SH-SY5Y (cell line): Measurements from ENCODE around the gene PGBD5.

ENCODE experiments used
- GATA2 ChIP-seq: IDR thresholded peaks from 2 replicates; pipeline ENCODE4 v1.6.1; 2011; ENCODE audit warnings: mild to moderate bottlenecking, low read depth, low read length
- GATA3 ChIP-seq: IDR thresholded peaks from 2 replicates; pipeline ENCODE4 v1.6.1; 2011; ENCODE audit warnings: low read depth, mild to moderate bottlenecking, low read length, moderate library complexity

PGBD5 gene

DNA sequence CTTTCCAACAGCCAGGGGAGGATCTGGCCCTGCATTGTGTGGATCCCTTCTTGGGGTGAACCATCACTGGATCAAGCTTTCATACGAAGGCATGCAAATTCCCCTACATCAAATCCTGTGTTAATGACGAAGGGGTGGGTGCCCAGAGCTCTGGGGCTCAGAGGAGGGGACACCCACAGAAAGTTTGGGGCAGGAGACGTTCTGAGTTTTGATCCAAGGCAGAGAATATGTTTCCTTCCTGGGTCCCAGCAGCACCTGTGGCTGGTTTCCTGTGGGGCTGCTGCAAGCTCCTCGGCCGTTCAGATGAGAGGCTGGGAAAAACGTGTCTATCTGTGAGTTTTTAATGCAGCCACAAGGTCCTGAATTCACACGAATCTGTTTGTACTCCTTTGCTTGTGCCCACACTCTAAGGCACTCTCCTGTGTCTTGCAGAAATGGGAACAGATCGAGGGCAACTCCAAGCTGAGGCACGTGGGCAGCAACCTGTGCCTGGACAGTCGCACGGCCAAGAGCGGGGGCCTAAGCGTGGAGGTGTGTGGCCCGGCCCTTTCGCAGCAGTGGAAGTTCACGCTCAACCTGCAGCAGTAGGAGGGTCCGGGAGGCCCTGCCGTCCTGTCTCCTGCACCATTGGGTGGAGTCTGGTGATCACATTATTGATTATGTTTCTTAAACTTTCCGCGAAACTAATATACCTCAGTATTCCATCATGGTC lies 147.1 kb downstream of the PGBD5 start:
- TF ChIP-seq GATA3 (no peak), GATA2 (no peak)

DNA sequence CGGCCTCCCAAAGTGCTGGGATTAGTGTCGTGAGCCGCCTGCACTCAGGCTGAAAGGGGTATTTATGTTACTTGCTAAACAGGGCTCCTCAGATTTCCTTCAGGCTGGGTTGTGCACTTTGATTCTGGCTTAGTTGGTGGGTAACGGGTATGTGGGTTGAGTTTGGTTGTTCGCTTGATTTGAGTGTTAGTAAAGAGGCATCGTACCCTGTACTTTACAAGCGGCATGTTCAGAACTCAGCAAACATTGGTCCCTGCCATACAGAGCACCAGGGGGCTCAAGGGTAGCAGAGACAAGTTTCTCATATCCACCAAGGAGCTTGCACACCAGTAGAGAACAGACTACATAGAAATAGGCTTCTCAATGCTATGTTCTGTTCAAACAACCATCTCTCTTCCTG lies 147.8 kb downstream of the PGBD5 start:
- TF ChIP-seq GATA3 (no peak), GATA2 (no peak)

DNA sequence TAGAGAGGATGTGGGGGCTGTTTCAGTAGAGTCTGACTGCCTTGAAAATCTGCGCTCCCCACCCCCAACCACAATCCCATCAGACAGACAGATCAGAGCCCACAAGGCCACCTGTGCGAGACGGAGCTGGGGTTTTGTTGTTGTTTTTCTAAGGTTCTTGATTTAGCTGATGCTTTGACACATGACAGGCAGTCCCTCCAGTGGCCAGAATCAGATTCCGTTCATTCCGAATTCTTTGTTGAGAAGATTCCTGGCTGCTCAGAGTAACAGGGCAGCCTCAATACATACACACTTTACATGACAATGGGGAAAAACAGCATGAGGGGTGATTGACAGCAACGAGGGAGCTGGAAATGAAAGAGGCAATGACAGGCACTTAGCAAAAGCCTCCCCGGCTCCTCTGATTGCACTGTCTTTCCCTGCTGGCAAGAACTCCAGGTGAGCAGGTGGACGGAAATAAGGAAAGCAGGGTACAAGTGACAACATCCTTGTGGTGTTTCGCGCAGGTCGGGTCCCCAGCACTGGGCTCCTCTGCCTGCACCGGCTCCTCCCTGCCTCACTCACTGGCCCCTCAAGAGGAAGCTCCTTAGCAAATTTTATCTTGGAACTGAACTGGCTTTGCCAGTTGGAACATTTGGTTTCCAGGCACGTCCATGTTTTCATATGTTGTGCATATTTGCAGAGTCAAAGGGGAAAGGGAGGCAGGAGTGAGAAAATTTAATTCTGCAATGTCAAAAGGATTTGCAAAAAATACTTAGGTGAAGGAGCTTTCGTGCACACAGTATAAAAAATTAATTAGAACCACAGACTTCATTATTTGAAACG lies 148.7 kb downstream of the PGBD5 start:
- no peak for TF ChIP-seq GATA3
- no peak for TF ChIP-seq GATA2

DNA sequence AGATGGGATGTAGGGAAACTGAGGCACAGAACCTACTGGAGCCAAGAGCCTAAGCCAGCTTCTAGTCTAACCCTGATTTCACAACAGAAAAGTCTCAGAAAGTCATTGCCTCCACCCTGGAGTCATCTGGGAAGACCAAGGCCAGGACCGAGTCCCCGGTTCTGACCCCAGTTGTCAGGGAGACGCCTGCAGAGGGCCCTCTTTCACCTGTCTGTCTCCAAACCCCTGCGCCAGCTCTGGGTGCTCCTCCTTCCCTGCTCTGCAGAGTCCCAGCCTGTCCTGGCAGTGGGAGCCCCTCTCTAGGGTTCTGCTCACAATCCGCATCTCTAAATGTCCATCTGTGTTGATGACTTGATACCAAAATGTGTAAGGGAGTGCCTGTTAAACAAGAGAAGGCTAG lies 149.7 kb downstream of the PGBD5 start:
- TF ChIP-seq GATA2 (no peak), GATA3 (no peak)

DNA sequence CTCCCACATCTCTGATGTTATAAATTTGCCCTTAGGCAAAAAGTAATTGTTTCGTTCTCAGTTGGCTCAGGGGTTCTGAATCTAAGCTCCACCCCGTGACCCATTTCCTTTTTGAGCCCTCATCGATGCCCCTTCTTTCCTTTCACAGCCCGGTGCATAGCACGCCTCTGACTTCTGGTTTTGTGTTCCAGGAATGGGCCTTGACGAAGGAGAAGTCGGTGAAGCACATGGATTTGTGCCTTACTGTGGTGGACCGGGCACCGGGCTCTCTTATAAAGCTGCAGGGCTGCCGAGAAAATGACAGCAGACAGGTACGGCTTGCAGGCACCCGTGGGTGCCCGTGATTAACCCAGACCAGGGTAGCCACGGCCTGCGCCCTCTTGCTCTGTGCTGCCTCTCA lies 151.9 kb downstream of the PGBD5 start:
- no peak for TF ChIP-seq GATA2
- TF ChIP-seq GATA3, result no peak

DNA sequence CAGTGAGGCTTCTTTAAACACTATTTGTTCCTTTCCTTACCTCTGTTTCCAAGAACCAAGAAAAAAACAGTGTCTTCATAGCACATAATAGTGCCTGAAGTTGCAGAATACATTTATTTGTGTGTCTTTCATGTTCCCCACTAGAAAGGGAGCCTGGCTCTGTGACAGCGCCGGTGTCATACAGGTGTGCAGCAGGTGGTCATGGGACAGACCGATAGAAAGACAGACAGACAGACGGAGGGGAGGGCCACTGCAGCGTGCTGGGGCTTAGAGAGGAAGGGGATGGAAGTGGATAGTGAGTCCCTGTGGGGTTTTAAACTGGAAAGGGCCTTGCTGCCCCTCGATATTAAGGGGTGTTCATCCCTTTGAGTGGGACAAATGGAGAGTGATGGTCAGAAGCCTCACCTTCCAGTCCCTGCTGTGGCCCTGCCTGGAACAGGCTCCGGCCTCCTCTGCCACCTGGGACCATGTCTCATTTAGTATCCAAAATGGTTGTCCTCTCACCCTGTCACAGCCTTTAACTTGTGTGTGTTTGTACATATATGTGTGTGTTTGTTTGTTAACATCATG lies 152.9 kb downstream of the PGBD5 start:
- TF ChIP-seq GATA3 (no peak), GATA2 (no peak)

DNA sequence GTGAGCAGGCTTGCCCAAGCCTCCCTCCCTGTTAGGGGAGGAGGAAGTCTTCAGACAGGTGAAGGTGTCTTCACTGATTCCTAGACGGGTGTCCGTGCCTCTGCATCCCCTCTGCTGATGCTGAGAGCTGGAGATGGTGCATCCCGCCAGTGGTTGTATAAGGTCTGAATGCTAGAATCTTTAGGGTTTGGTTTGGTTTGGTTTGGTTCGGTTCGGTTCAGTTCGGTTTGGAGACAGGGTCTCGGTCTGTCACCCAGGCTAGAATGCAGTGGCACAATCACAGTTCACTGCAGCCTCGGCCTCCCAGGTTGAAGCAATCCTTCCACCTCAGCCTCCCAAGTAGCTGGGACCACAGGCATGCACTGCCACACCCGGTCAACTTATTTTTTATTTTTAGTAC lies 153.6 kb downstream of the PGBD5 start:
- TF ChIP-seq GATA2, result no peak
- TF ChIP-seq GATA3, result no peak

DNA sequence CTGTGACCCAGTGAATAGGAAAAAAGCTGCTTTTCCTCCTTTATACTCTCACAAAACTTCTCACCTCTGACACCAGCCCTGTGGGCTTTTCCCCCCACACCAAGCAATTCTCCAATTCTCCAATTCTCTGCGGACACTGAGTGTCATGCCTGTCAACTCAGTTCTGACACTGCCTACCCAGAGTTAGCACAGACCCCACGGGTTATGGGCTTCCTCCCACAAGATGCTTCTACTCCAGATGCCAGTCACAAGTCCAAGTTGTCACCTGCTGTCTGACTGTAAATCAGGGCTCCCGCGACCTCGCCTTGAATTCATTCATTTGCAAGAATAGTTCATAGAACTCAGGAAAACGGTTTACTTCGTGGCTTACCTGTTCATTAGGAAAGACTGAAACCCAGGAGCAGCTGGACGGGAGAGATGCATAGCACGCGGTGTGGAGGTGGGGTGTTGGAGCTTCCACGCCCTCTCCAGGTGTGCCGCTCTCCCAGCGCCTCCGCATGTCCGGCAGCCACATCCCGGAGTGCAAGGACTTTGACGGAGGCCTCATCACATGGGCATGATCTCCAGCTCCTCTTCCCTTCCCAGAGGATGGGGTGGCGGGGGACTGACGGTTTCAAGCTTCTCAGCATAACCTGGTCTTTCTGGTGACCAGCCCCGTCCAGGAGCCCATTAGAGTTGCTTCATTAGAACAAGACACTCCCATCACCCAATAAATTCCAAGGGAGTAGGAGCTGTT lies 154.7 kb downstream of the PGBD5 start:
- TF ChIP-seq GATA2 (no peak), GATA3 (no peak)

DNA sequence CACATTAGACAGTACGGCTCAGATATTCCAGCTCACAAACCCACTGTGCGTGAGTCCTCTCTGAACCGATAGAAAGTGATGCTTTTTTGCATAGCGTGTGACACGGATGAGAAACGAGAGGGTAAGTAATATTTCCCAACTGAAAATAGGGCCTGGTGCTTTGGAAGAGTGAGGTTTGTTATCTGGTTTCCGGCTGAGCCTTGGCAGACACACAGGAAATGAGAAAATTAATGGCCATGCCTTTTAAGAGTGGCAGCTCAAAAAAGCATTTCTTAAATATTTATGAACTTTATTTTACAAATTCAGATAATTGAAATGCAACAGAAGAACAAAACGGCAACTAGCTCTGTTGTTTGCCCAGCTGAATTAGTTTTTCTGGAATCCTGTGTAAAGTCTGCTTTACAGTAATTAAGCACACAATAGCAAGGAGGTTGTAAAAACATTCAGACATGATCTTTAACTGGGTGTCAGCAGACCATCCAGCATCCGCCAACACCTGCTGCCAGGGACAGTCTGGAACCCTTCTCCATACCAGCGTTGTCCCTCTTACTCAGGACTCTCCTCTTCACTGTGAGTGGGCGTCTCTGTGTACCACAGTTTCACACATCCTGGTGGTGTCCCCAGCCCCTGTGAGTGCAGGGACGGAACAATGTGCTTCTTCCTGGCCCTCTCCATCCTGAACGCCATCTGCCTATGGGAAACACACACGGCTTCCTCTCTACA lies 155.4 kb downstream of the PGBD5 start:
- TF ChIP-seq GATA2, result peak; percentile 71
- TF ChIP-seq GATA3, result no peak

DNA sequence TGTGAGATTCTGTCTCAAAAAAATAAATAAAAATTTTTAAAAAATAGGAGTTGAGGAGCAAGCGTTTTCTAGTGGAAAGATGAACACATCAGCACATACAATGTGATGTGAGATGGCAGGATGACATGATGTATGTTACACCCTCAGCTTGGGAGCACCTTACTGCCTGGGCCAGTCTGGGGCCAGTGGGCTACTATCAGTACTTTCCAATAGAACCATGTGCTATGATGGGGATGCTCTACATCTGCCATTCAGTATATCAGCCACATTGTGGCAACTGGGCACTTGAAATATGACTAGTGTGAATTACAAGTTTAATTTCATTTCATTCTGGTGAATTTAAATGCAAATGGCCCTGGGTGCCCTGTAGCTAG lies 156.0 kb downstream of the PGBD5 start:
- TF ChIP-seq GATA2 (no peak), GATA3 (no peak)

DNA sequence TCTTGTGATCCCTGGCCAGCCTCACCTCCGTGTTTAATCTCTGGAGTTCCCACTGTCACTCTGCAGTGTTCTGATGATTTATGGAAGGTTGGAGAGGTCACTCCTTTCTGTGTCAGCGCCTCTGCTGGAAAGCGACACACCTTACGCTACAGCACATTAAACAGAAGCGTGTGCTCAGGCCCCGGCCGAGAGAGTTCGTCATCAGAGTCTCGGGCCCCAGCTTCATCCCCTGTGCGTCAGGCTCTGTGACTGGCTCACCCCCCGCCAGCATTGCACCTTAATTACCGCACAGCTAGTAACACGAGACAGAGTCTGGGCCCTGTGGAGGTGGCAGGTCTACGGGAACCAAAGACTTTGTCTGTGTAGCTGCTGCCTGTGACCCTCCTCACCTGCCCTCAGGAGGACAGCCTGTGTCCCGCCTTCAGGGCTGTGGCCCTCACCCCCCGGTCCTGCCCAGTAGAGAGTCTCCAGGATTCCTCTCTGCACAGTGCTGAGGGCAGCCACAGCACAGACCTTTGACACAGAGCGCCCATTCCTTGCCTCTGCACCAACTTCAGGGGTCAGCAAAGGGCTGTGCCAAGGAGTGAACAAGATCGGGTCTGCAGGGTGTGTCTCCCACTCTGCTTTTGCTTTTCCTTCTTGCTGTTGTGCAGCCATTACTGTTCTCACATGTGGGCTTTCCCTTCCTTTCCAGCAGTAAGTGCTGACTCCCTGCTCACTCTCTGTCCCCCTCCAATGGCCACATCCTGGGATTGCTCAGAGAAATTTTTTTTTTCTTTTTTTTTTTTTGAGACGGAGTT lies 157.6 kb downstream of the PGBD5 start:
- TF ChIP-seq GATA2 (no peak), GATA3 (no peak)

DNA sequence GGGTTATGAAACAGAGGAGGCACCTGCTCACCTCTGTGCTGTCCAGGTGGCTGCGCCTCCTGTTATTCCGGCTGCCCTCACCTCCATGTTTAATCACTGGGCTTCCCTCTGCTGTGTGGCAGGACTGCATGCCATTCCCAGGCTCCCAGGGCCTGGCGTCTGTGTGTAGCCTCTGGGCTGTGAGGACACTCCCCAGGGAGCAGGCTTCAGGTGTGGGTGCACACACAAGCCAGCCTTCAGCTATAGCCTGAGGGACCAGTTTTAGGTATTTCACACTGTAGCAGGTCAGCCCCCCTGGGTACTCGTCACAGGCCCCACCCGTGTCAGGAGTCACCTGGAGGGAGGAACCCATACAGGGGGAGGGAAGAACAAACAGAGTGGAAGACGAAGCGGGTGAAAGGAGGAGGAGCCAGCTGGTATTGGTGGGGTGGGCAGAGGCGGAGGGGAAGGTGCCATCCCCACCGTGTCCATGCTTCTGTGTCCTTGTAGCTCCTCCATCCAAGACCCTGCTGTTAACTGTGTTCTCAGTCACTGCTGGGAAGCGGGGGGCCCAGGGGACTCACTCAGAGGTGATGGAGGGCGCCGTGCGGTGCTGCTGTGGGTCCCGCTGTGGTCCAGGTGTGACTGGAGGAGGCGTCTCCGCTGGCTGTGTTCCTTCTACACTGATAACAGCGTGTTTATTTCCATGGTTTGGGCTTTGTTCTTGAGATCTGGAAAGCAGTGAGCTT lies 158.6 kb downstream of the PGBD5 start:
- no peak for TF ChIP-seq GATA3
- no peak for TF ChIP-seq GATA2

DNA sequence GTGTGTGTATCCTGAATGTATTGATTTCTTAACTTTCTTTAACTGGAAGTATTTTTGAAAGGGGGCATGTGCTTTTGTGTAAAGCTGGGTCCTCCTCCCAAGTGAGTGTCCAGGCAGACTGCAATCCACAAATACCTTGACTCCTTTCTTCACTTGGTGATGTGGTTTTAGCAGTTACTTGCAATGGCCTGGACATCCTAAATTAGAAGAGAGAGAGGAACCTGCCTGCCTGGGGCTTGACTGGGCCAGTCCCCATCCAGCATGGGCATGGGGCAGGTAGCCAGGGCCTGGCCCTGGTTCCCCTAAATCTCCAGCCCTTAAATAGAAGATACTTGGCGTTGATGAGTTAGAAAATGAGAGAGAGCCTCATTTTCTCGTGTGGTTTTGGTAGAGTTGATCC lies 159.7 kb downstream of the PGBD5 start:
- TF ChIP-seq GATA3, result no peak
- no peak for TF ChIP-seq GATA2
